GM19193 (cell line): Measurements from ENCODE around the gene EFCAB12.

Source experiments
- POLR2A ChIP-seq: IDR thresholded peaks from 4 replicates; pipeline ENCODE4 v1.6.1; 2011; ENCODE audit not compliant: insufficient read depth, insufficient read length; ENCODE audit errors: extremely low read depth

EFCAB12 gene

DNA sequence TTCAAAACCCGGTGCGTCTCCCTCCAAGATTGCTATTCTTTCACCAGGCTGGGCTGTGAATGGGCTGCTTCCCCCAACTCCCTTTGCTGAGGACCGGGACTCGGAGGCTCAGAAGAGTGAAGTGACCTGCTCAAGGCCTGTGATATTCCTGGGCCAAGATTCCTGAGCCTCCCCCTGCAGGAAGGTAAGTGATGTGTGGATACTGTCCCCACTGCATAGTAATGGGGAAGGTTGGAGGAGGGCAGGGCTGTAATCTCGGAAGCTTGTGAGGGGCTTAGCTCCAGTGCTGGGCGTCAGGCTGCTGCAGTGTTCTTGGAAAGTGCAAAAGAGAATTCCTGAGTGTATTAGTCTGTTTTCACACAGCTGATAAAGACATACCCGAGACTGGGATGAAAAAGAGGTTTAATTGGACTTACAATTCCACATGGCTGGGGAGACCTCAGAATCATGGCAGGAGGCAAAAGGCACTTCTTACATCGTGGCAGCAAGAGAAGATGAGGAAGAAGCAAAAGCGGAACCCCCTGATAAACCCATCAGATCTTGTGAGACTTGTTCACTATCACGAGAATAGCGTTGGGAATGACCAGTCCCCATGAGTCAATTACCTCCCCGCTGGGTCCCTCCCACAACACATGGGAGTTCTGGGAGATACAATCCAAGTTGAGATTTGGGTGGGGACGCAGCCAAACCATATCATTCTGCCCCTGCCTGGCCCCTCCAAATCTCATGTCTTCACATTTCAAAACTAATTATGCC is 67.6 kb downstream of the EFCAB12 start:
- TF ChIP-seq POLR2A: no peak

GRCh38 chr3:129360171-129360611 is 68.2 kb downstream of the EFCAB12 start:
- no peak for TF ChIP-seq POLR2A

- no peak for TF ChIP-seq POLR2A
These were observed 69.6 kb downstream of the EFCAB12 start for GRCh38 chr3:129358772-129359371.

- TF ChIP-seq POLR2A: no peak
These were observed 70.2 kb downstream of the EFCAB12 start for GRCh38 chr3:129358177-129358771.

DNA sequence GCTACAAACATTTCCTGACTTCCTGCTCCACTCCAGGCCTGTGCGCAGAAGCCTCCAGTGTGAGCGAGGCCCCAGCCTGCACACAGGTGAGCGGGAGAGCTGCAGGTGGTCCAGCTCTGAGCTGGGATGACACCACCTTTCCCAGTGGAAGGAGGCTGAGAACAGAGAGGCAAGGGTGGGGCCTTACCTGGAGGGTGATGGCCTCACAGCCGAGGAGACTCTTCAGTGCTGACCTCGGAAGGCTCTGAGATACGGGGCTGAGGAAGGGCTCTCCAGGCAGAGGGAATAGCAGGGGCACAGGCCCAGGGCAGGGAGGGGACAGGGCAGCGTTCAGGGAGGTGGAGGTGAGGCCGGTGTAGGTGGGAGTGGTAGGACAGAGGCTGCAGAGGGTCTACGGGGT is 70.8 kb downstream of the EFCAB12 start:
- no peak for TF ChIP-seq POLR2A

DNA sequence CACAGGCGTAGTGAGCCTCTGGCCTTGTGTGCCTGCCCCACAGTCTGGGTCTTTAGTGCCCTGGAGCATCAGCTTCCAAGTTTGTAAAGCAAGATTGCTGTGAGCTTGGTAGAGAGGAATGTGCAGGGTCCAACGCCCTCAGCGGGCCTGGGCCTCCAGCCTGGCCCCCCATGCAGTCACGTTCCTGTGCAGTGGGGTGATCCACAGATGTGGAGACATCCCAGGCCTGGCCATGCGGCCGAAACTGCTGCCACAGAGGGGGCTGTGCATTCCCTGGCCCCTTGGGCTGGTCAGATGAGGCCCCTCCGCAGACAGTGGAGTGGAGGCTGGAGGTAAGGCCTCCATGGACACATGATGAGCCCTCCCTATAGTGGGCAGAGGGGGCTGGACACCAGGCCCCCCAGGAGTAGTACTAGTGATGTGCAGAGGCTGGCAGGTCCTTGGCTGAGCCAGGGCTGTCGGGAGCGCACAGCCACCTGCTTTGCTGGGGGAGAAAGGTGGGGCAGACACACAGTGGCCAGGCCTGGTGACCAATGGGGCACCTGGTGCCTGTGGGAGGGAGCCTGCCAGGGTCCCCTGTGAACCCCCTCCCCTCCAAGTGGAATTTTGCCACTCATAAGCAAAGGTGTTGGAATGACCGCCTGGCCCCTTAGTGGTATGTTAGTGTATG is 71.5 kb downstream of the EFCAB12 start:
- no peak for TF ChIP-seq POLR2A

GRCh38 chr3:129353589-129353941 is 74.9 kb downstream of the EFCAB12 start:
- no peak for TF ChIP-seq POLR2A

DNA sequence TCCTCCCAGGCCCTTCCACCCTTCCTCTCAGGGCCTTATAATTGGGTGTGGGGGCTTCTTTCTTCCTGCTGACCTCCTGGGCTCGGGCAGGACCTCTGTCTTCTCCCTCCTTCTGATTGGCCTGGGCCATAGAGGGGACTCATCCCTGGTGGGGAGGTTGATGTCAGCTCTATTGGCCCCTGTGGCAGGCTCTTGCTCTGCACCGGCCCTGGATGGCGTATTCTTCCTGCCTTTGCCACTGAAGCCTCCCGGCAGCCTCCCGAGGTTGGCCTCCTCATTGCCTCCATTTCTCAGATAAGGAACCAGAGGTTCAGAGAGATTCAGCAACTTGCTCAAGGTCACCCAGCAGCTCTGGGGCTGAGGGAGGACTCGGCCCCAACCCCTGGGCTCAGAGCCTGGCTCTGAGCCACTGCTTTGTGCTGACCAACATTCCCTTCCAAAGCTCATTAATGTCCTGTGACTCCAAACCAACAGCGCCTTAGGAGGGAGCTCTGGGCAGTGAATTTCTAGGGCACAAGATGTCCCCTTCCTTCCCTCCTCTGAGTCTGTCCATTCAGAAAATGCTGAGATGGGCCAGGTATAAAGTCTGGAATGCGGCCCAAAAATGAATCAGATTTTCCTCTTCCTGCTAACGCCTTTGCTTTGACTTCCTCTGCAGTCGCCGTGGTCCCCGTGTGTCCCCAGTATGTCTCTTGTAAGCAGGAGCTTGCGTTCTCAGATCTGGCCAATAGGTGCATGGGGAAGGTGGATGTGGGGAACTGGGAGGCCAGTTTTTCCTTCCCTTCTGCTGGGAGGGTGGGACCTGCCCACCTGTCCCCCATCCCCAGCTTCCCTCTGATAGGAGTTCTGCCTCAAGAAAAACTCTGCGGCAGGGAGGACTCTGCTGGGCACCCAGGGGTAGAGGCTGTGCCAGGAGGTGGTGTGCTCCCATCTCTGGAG is 75.5 kb downstream of the EFCAB12 start:
- no peak for TF ChIP-seq POLR2A

GRCh38 chr3:129352045-129352444 is 76.4 kb downstream of the EFCAB12 start:
- TF ChIP-seq POLR2A: no peak
